GM18505 (cell line): ENCODE data around the gene ALG10.

Experiments
- ATAC-seq: cut with Tn5 transposase; IDR thresholded peaks from one replicate; pipeline ENCODE4 v1.9.1; 2021; ENCODE audit not compliant: unreplicated experiment
- POLR2A ChIP-seq: IDR thresholded peaks from 4 replicates; pipeline ENCODE4 v1.6.1; 2011; ENCODE audit warnings: borderline replicate concordance; ENCODE audit not compliant: insufficient read depth, insufficient read length; ENCODE audit errors: extremely low read depth

Gene ALG10

DNA sequence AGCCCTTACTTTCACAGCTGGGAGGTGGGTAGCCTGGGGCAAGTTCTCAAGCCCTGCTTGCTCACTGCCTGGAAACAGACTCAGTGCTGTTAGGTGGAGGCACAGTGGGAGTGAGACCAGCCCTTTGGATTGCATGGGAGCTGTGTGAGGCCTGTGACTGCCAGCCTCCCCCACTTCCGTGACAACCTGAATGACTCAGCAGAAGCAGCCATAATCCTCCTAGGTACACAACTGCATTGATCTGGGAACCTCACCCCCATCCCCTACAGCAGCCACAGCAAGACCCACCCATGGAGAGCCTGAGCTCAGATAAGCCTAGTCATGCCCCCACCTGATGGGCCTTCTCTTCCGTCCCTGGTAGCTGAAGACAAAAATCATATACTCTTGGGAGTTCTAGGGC is 26.4 kb downstream of the ALG10 start:
- ATAC-seq = no peak
- no peak for TF ChIP-seq POLR2A

- ATAC-seq = no peak
- TF ChIP-seq POLR2A = no peak
Measured at GRCh38 chr12:34051486-34051885, 29.2 kb downstream of the ALG10 start.

DNA sequence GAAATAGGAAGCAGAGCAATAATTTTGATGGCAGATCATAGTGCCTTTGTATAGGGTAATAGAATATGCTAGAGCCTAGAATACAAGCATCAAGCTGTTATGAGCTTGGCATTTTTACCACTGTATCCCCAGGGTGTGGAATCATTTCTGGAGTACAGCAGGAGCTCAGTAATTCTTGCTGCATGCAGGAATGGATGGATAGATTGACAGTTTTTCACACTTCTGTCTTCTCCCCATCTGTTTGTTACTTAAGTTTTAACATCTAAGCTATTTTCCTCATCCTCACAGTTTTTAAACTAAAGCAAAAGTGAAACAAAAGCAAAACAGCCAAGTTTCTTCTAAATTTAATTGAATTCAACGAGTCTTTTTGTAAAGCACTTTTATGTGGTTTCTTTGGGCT is 32.6 kb downstream of the ALG10 start:
- TF ChIP-seq POLR2A = no peak

More for the DNA sequence above, 32.6 kb downstream of the ALG10 start:
- no peak for ATAC-seq
